HepG2 (cell line): ENCODE results near the gene SLC22A4. TPM values are rescaled to one million over a fixed set of nuclear protein-coding genes. Genes with fewer than 3 reads are reported as not detected.

Experiments
- ATAC-seq: fragments of 200-7000 bp; cut with Tn5 transposase; 3 replicates; pipeline ENCODE4 v1.9.1; 2020; ENCODE audit warnings: mild to moderate bottlenecking, moderate library complexity
- BruUV-seq: library from RNA; stranded (reverse); fragments of 400-500 nt; replicated peaks from 2 replicates; lab custom pipeline; 2021; lab: Mats Ljungman, UMichigan
- CTCF ChIA-PET: fragments of 300-600 bp; formaldehyde crosslinking; extraction: SDS; loops from one replicate; lab custom pipeline; 2021; ENCODE audit warnings: low total read pairs, inconsistent platforms, low intra/inter-chr PET ratio; lab: Yijun Ruan, JAX
- POLR2A ChIA-PET: fragments of 350-600 bp; sonication (Branson Sonifier 250); formaldehyde crosslinking; loops from one replicate; lab custom pipeline; 2020; ENCODE audit warnings: antibody characterized with exemption, inconsistent platforms; lab: Yijun Ruan, JAX
- DNase-seq: peaks from one replicate; pipeline ENCODE4 v3.0.0-alpha.2; 2015; ENCODE audit warnings: low spot score
- FAIRE-seq: peaks from 3 replicates; lab custom pipeline; 2011; peaks lifted over from hg19 to GRCh38; lab: Jason Lieb, UNC
- H2AFZ ChIP-seq: one replicate; pipeline ENCODE4 v1.6.1; 2011; ENCODE audit warnings: low read length, inconsistent platforms
- H3K27ac ChIP-seq: fragments of 300-600 bp; 3 replicates; pipeline ENCODE4 v1.8.0; 2011; ENCODE audit warnings: mixed run types, mild to moderate bottlenecking, mixed read lengths, low read length, inconsistent platforms; ENCODE audit not compliant: insufficient read depth; ENCODE audit errors: extremely low read length
- H3K27me3 ChIP-seq, 2 experiments: fragments of 200-600 bp in 1 of 2; 2 replicates in 1 of 2; 3 replicates in 1 of 2; pipeline versions ENCODE4 v1.6.0 to v1.8.0; 2011; ENCODE audit warnings: low read length in 2 of 2, mild to moderate bottlenecking in 2 of 2, moderate library complexity in 2 of 2, inconsistent platforms in 1 of 2; ENCODE audit not compliant: insufficient read depth in 2 of 2, control insufficient read depth in 1 of 2
- H3K36me3 ChIP-seq, 2 experiments: fragments of 200-600 bp in 1 of 2; replicated peaks in 1 of 2; 2 replicates in 1 of 2; 3 replicates in 1 of 2; pipeline versions ENCODE4 v1.5.1 to v1.8.0; 2011; ENCODE audit warnings: low read length in 2 of 2, inconsistent platforms in 1 of 2; ENCODE audit not compliant: insufficient read depth in 2 of 2, control insufficient read depth in 1 of 2
- H3K4me1 ChIP-seq: 2 replicates; pipeline ENCODE4 v1.5.1; 2012; ENCODE audit warnings: low read length, inconsistent platforms; ENCODE audit not compliant: insufficient read depth
- H3K4me2 ChIP-seq: 2 replicates; pipeline ENCODE4 v1.6.0; 2011; ENCODE audit warnings: low read depth, low read length, inconsistent platforms
- H3K4me3 ChIP-seq, 3 experiments: fragments of 200-600 bp in 1 of 3; sonication (generic), shearing (Covaris generic) in 1 of 3; replicated peaks in 1 of 3; 2 replicates each; pipeline ENCODE4 v1.5.1; 2011 to 2016; ENCODE audit warnings: low read length in 3 of 3, inconsistent platforms in 2 of 3, low read depth in 2 of 3, mild to moderate bottlenecking in 2 of 3, control low read depth in 1 of 3, mixed read lengths in 1 of 3; ENCODE audit not compliant: insufficient read depth in 1 of 3
- H3K79me2 ChIP-seq: one replicate; pipeline ENCODE4 v1.6.1; 2011; ENCODE audit warnings: low read length, inconsistent platforms; ENCODE audit not compliant: insufficient read depth
- H3K9ac ChIP-seq: 2 replicates; pipeline ENCODE4 v1.6.0; 2011; ENCODE audit warnings: mild to moderate bottlenecking, low read depth, low read length, inconsistent platforms; ENCODE audit not compliant: insufficient read depth
- H3K9me3 ChIP-seq: 2 replicates; pipeline ENCODE4 v1.5.1; 2012; ENCODE audit warnings: mild to moderate bottlenecking, low read length
- H4K20me1 ChIP-seq: 2 replicates; pipeline ENCODE4 v1.6.0; 2011; ENCODE audit warnings: inconsistent platforms, mild to moderate bottlenecking, low read length, moderate library complexity; ENCODE audit not compliant: insufficient read depth
- SMC3 ChIP-seq: IDR thresholded peaks from 2 replicates; pipeline ENCODE4 v1.6.1; 2011; ENCODE audit warnings: low read length, improper control_type of control experiment
- ZNF180 ChIP-seq: sonication (generic); formaldehyde crosslinking; IDR thresholded peaks from 2 replicates; pipeline ENCODE4 v1.4.0; 2020; ENCODE audit warnings: low read depth, missing genetic modification reagents, borderline replicate concordance
- WGBS: methylation state at CpG from one replicate; pipeline ENCODE4 v1.1.6; 2017; ENCODE audit warnings: low lambda C conversion rate; 5-methylcytosine and 5-hydroxymethylcytosine counted together
- in situ Hi-C: cut with HindIII; loops from 2 replicates; pipeline ENCODE4 v1.10.0; 2017; ENCODE audit warnings: low pct_unique_long_range_greater_than_20kb; ENCODE audit not compliant: extremely low pct_ligation_motif_present
- intact Hi-C: fragments of 100-400 bp; cut with micrococcal nuclease; formaldehyde crosslinking; loops from one replicate; pipeline ENCODE4 v1.10.0; 2022; ENCODE audit not compliant: unreplicated experiment
- polyA plus RNA-seq, 8 experiments: library from polyadenylated mRNA; depleted of rRNA in 3 of 8; stranded (reverse) in 7 of 8; unstranded in 1 of 8; fragments of >200 nt; fragmentation: Illumina TruSeq in 4 of 8; extraction: Trizol in 4 of 8; gene quantifications; 2 replicates each; pipeline versions ENCODE4 v1.2.1 to v1.2.3, GENCODE V29; 2011 to 2016; ENCODE audit warnings: low read depth in 4 of 8, missing spikeins in 1 of 8, mixed read lengths in 1 of 8; ENCODE audit not compliant: insufficient read depth in 1 of 8
- total RNA-seq, 5 experiments: library from RNA; depleted of rRNA; stranded (reverse); fragments of >200 nt; fragmentation: Illumina TruSeq; extraction: Trizol; gene quantifications; 2 replicates each; pipeline ENCODE4 v1.2.3, GENCODE V29; 2016; ENCODE audit warnings: low read depth in 1 of 5
- TF ChIP-seq, protein P1 (sequence below): sonication (generic); formaldehyde crosslinking; IDR thresholded peaks from 2 replicates; pipeline ENCODE4 v1.9.0; 2021; ENCODE audit warnings: missing genetic modification reagents, borderline replicate concordance

Gene SLC22A4
- total and polyA plus RNA-seq, 2 of the 13 experiments (the other 11 are each of a cell fraction or from before 2014, with no cell fraction given), result 0.33 to 0.62 TPM

GRCh38 chr5:132375957-132376356 lies 81.8 kb downstream of the SLC22A4 start:
- POLR2A ChIA-PET, result no interaction called here
- 83% methylated on average over 3 of the region's 3 CpGs for WGBS

More at GRCh38 chr5:132375957-132376356, 81.8 kb downstream of the SLC22A4 start:
- no peaks in the 10 kb centered on the region for H4K20me1 ChIP-seq
- intact Hi-C loops (no loop called here), in situ Hi-C loops (loop anchor here (25.0 kb wide), 1 partner anchor 286 kb away; the partner anchor contains the start of genes IL13 and IL4)
- no peak for ATAC-seq
- H3K4me1 ChIP-seq, result peaks cover 47% of the 10 kb centered on the region
- H3K4me3 ChIP-seq, result no peak overlapping the region
- DNase-seq, result no peak
- H2AFZ ChIP-seq, result no peak overlapping the region
- no peak overlapping the region for H3K27ac ChIP-seq
- H3K79me2 ChIP-seq, result no peaks in the 10 kb centered on the region
- TF ChIP-seq, protein P1, sequence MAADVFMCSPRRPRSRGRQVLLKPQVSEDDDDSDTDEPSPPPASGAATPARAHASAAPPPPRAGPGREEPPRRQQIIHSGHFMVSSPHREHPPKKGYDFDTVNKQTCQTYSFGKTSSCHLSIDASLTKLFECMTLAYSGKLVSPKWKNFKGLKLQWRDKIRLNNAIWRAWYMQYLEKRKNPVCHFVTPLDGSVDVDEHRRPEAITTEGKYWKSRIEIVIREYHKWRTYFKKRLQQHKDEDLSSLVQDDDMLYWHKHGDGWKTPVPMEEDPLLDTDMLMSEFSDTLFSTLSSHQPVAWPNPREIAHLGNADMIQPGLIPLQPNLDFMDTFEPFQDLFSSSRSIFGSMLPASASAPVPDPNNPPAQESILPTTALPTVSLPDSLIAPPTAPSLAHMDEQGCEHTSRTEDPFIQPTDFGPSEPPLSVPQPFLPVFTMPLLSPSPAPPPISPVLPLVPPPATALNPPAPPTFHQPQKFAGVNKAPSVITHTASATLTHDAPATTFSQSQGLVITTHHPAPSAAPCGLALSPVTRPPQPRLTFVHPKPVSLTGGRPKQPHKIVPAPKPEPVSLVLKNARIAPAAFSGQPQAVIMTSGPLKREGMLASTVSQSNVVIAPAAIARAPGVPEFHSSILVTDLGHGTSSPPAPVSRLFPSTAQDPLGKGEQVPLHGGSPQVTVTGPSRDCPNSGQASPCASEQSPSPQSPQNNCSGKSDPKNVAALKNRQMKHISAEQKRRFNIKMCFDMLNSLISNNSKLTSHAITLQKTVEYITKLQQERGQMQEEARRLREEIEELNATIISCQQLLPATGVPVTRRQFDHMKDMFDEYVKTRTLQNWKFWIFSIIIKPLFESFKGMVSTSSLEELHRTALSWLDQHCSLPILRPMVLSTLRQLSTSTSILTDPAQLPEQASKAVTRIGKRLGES (CRISPR knock-in tag), result no peak
- TF ChIP-seq SMC3 (no peak), ZNF180 (CRISPR knock-in tag) (no peak)
- H3K9ac ChIP-seq, result no peak overlapping the region
- no peaks in the 10 kb centered on the region for H3K9me3 ChIP-seq
- no peak overlapping the region for H3K4me2 ChIP-seq
- CTCF ChIA-PET, result no interaction called here
- H3K36me3 ChIP-seq, result peaks cover 2 to 9% of the 10 kb centered on the region in 2 experiments; a peak in 2 of 5 replicates
- FAIRE-seq, result no peak
- H3K27me3 ChIP-seq, result no peaks in the 10 kb centered on the region
- BruUV-seq, result no TSS peak
